NT2/D1 (cell line): Measurements from ENCODE around the gene MAP4K2.
"Not testable (repeated sequence)": the region's sequence is repeated elsewhere in the genome, so short reads cannot be mapped to it uniquely, and the experiment has no call there.

Experiments used
- YY1 ChIP-seq: IDR thresholded peaks from 2 replicates; pipeline ENCODE4 v1.6.1; 2011; ENCODE audit not compliant: insufficient read length, insufficient read depth
- ZNF274 ChIP-seq: IDR thresholded peaks from 2 replicates; pipeline ENCODE4 v1.6.1; 2011; ENCODE audit warnings: mild to moderate bottlenecking, low read depth, low read length

DNA sequence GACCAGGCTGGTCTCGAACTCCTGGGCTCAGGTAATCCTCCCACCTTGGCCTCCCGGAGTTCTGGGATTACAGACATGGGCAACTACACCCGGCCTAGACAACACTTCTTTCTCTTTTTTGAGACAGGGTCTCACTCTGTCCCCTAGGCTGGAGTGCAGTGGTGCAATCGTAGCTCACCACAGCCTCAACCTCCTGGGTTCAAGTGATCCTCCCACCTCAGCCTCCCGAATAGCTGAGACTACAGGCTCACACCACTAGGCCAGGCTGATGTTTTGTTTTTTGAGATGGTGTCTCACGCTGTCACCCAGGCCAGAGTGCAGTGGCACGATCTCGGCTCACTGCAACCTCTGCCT lies 42.7 kb upstream of the MAP4K2 start:
- TF ChIP-seq ZNF274, YY1: not testable (repeated sequence)
